Esophagus squamous epithelium (tissue), 5 donors: Measurements from ENCODE around the gene TAPT1. TPM values are rescaled to one million over a fixed set of nuclear protein-coding genes. Genes with fewer than 3 reads are reported as not detected.

Source experiments
- DNase-seq: peaks from one replicate; lab custom pipeline; 2025; lab: John Stamatoyannopoulos, UW
- H3K27ac ChIP-seq, 4 donors: fragments of 200-600 bp; sonication (generic); one replicate each; pipeline ENCODE4 v1.5.1; 2016 to 2019; ENCODE audit warnings: mild to moderate bottlenecking in 1 of 4
- H3K27me3 ChIP-seq, 4 donors: fragments of 200-600 bp; sonication (generic); 1 replicate in 3 of 4; 2 replicates in 1 of 4; pipeline versions ENCODE4 v1.5.1 to v1.6.0; 2017 to 2021; ENCODE audit warnings: antibody characterized with exemption in 1 of 4
- H3K36me3 ChIP-seq, 3 donors: fragments of 200-600 bp; sonication (generic); one replicate each; pipeline ENCODE4 v1.5.1; 2016 to 2019
- H3K4me1 ChIP-seq, 3 donors: fragments of 200-600 bp; sonication (generic); one replicate each; pipeline ENCODE4 v1.5.1; 2017 to 2019
- H3K4me3 ChIP-seq, 4 donors: fragments of 200-600 bp; sonication (generic); 1 replicate in 3 of 4; 2 replicates in 1 of 4; pipeline ENCODE4 v1.5.1; 2016 to 2019; ENCODE audit warnings: mild to moderate bottlenecking in 2 of 4, moderate library complexity in 1 of 4
- H3K9me3 ChIP-seq, 3 donors: fragments of 200-600 bp; sonication (generic); one replicate each; pipeline ENCODE4 v1.5.1; 2016 to 2019
- POLR2A ChIP-seq, 4 donors: fragments of 450-650 bp; IDR thresholded peaks; one replicate each; pipeline ENCODE4 v1.6.1; 2017; ENCODE audit warnings: antibody characterized with exemption in 4 of 4, mild to moderate bottlenecking in 4 of 4, moderate library complexity in 3 of 4
- WGBS, 2 donors: methylation state at CpG; one replicate each; pipeline ENCODE4 v1.1.5; 2018; 5-methylcytosine and 5-hydroxymethylcytosine counted together
- intact Hi-C: fragments of 100-400 bp; cut with DNase I; formaldehyde crosslinking; loops from one replicate; pipeline ENCODE4 v1.15.0; 2022
- total RNA-seq, 4 donors: library from RNA; depleted of rRNA; stranded (reverse); fragments of >200 nt; gene quantifications; one replicate each; pipeline ENCODE4 v1.1.0, GENCODE V29; 2016
- TF ChIP-seq, protein P1 (sequence below), 6 experiments: fragments of 450-650 bp in 4 of 6; fragments of 200-600 bp in 2 of 6; sonication (generic) in 2 of 6; IDR thresholded peaks; one replicate each; pipeline ENCODE4 v1.5.1; 2016 to 2019; ENCODE audit warnings: antibody characterized with exemption in 6 of 6, mild to moderate bottlenecking in 4 of 6, moderate library complexity in 4 of 6
- donor health status: DM: yes; HTN: yes; CAD: no.

TAPT1 gene
- total RNA-seq, 4 donors from 2014 or later: 9.4 to 23.8 (median 16.9) TPM

- Histone ChIP-seq H3K27me3 (no peaks in the 10 kb centered on the region), H3K4me1 (peaks cover 0 to 28% (median 2%) of the 10 kb centered on the region in 3 donors), H3K36me3 (no peaks in the 10 kb centered on the region), H3K4me3 (no peak overlapping the region), H3K27ac (no peak overlapping the region), H3K9me3 (no peaks in the 10 kb centered on the region)
- TF ChIP-seq POLR2A (IDR thresholded peaks at IDR 0.05): no peak
- TF ChIP-seq, protein P1, sequence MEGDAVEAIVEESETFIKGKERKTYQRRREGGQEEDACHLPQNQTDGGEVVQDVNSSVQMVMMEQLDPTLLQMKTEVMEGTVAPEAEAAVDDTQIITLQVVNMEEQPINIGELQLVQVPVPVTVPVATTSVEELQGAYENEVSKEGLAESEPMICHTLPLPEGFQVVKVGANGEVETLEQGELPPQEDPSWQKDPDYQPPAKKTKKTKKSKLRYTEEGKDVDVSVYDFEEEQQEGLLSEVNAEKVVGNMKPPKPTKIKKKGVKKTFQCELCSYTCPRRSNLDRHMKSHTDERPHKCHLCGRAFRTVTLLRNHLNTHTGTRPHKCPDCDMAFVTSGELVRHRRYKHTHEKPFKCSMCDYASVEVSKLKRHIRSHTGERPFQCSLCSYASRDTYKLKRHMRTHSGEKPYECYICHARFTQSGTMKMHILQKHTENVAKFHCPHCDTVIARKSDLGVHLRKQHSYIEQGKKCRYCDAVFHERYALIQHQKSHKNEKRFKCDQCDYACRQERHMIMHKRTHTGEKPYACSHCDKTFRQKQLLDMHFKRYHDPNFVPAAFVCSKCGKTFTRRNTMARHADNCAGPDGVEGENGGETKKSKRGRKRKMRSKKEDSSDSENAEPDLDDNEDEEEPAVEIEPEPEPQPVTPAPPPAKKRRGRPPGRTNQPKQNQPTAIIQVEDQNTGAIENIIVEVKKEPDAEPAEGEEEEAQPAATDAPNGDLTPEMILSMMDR (IDR thresholded peaks at IDR 0.05): no peak
- WGBS, 2 donors: 81 to 87% methylated on average over 2 of the region's 2 CpGs
- no peak for DNase-seq
- intact Hi-C loops: no loop called here
Measured at GRCh38 chr4:16230308-16230707, 4.0 kb upstream of the TAPT1 start.

DNA sequence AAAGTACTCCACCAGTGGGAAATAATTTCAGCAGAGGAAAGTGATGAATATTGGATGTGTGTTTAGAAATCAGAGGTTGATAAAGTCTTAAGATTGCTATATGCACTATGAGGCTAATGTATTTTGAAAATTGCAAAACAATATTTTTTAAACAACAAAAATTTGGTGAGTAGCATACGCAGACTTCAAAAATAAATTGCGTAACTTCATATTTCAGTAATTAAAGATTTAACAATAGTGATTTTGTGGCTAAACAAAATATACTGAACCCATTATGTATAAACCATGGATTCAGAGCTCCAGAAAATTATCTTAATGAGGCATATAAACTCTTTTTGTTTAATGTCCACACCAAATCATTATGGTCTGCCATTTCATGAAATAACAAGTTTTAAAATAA lies 3.3 kb upstream of the TAPT1 start:
- no peak for TF ChIP-seq POLR2A (IDR thresholded peaks at IDR 0.05)
- TF ChIP-seq, protein P1 (IDR thresholded peaks at IDR 0.05): no peak
- H3K27me3 ChIP-seq: no peaks in the 10 kb centered on the region
- no peaks in the 10 kb centered on the region for H3K36me3 ChIP-seq
- intact Hi-C loops: no loop called here
- no peak for DNase-seq
- H3K27ac ChIP-seq: no peak overlapping the region
- H3K4me3 ChIP-seq: no peak overlapping the region
- peaks cover under 1 to 35% (median 7%) of the 10 kb centered on the region in 3 donors for H3K4me1 ChIP-seq
- no peaks in the 10 kb centered on the region for H3K9me3 ChIP-seq
- 88 to 96% methylated on average over 2 of the region's 2 CpGs for WGBS, 2 donors

GRCh38 chr4:16227462-16227868 lies 1.2 kb upstream of the TAPT1 start:
- Histone ChIP-seq H3K36me3 (no peaks in the 10 kb centered on the region), H3K4me3 (peak overlapping the region; percentile 82 to 97 (median 92)), H3K4me1 (peaks cover 8 to 56% (median 19%) of the 10 kb centered on the region in 3 donors), H3K27me3 (no peaks in the 10 kb centered on the region), H3K27ac (peak overlapping the region; percentile 94 to 99 (median 98)), H3K9me3 (no peaks in the 10 kb centered on the region)
- intact Hi-C loops: no loop called here
- TF ChIP-seq POLR2A (IDR thresholded peaks at IDR 0.05): no peak
- TF ChIP-seq, protein P1 (IDR thresholded peaks at IDR 0.05): no peak
- 0 to 4% methylated on average over 5 to 14 of the region's 20 CpGs for WGBS, 2 donors
- DNase-seq: no peak

DNA sequence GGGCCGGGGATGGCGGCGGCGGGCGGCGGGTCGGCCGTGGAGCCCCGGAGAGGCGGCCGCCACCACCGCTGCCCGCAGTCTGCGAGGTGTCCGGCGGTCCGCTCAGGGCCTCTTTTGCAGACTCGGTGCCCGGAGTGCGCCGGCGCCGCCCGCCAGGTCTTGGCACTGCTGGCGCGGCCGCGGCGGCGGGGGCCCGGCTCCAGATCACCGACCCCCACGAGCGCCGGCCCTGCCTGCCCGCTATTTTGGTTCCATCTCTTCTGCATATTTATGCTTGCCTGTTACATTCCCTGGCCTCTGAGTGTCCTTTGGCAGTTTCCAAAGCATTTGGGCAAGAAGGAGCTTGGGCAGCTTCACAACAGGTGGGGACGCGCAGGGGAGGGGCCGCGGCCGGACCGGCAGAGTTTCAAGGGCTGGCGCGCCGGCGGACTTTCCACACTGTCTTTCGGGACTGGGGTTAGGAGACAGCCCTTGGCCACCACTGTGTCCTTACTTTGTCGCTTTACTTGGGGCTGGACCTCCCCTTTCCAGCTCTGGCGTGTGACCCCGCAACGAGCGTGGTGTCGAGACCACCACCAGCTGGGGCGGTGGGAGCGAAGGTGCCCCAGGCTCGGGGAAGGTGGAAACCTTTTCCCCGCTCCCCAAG lies 668 bp upstream of the TAPT1 start:
- H3K9me3 ChIP-seq: no peaks in the 10 kb centered on the region
- intact Hi-C loops: no loop called here
- peak overlapping the region; percentile 94 to 99 (median 98) for H3K27ac ChIP-seq
- no peak for TF ChIP-seq POLR2A (IDR thresholded peaks at IDR 0.05)
- TF ChIP-seq, protein P1 (IDR thresholded peaks at IDR 0.05): no peak
- peak overlapping the region; percentile 82 to 97 (median 92) for H3K4me3 ChIP-seq
- 0% methylated on average over 19 of the region's 57 CpGs; no CpG with 5 or more reads in 1 of the 2 donors for WGBS, 2 donors
- H3K27me3 ChIP-seq: no peaks in the 10 kb centered on the region
- H3K4me1 ChIP-seq: peaks cover 8 to 57% (median 21%) of the 10 kb centered on the region in 3 donors
- H3K36me3 ChIP-seq: no peaks in the 10 kb centered on the region
- no peak for DNase-seq

DNA sequence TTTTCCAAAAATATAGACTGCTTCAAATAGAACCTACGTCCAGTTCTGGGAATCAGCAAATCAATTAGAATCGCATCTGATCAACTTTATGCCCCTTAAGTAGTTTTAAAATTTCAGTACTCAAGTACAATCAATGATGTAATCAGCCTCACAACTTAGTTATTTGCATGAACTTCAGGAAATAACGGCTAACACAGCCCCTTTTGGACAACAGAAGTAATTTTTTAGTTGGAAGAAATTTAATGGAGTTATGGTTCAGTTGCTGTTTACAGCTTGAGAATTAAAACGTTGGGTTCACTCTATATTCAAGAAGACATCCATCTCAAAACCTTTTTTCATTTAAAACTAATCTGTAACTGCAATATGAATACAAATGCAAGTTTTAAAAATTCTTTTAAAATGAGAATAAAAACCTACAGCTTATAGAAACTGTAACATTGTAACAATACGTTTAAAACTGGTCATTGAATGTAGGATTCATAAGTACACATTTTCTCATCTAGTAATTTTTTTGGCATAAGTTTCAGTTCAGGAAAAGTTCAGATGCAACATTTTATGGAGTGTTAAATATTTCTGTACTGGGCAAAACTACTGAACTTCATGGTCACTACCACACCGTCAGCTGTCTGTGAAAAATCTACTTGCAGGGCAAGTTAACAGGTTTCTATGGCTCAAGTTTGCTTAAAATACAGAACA lies 956 bp downstream of the TAPT1 start:
- intact Hi-C loops: no loop called here
- Histone ChIP-seq H3K4me1 (peaks cover 8 to 60% (median 21%) of the 10 kb centered on the region in 3 donors), H3K27ac (peak overlapping the region; percentile 94 to 99 (median 98)), H3K36me3 (peaks cover 0 to 1% (median 0%) of the 10 kb centered on the region in 3 donors), H3K9me3 (no peaks in the 10 kb centered on the region), H3K27me3 (no peaks in the 10 kb centered on the region), H3K4me3 (peak overlapping the region; percentile 82 to 97 (median 92))
- DNase-seq: no peak
- WGBS, 2 donors: 4% methylated on average over 6 of the region's 6 CpGs
- TF ChIP-seq, protein P1 (IDR thresholded peaks at IDR 0.05): no peak
- no peak for TF ChIP-seq POLR2A (IDR thresholded peaks at IDR 0.05)
